Rectal smooth muscle tissue (tissue), 1 donor: ENCODE results near the gene NENF.

Source experiments
- H3K27ac ChIP-seq: one replicate; pipeline ENCODE4 v1.7.0; 2013; ENCODE audit warnings: low read depth, low read length, inconsistent platforms
- H3K27me3 ChIP-seq: one replicate; pipeline ENCODE4 v1.7.0; 2013; ENCODE audit warnings: low read length; ENCODE audit not compliant: control insufficient read depth, insufficient read depth
- H3K36me3 ChIP-seq: one replicate; pipeline ENCODE4 v1.7.0; 2013; ENCODE audit warnings: low read length; ENCODE audit not compliant: control insufficient read depth, insufficient read depth
- H3K4me1 ChIP-seq: one replicate; pipeline ENCODE4 v1.7.0; 2013; ENCODE audit warnings: low read length; ENCODE audit not compliant: control insufficient read depth, insufficient read depth
- H3K4me3 ChIP-seq: one replicate; pipeline ENCODE4 v1.7.0; 2013; ENCODE audit warnings: low read length
- H3K9ac ChIP-seq: one replicate; pipeline ENCODE4 v1.7.0; 2013; ENCODE audit warnings: low read length

The NENF gene

DNA sequence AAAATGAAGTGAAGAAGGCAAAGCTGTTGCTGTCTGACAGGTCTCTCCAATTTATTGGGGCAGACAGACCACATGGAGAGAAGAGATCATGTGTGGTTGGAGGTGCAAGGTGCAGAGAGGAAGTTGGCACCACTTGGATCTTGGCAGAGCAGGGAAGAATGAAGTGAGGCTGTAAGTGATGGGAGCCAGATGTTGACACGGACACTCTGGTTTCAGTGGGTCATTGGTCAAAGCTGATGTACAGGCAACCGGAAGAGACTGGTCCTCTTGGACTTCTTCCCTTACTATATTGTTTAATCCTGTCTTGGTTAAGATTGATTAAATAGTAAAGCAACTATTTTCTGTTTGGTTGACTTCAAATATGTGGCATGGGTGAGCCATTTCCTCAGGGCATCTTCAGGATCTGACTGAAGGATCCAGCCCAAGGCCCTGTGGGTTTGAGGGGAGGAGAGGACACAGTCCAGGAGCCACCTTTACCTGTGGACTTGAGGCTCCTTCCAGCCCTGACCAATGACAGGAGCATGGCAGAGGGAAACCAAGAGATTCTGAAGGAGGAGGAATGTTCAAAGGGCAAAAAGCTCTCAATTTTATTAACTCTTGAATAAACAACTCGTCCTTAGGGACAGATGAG is 49.4 kb downstream of the NENF start:
- Histone ChIP-seq H3K4me3 (no peak overlapping the region), H3K27ac (no peak overlapping the region), H3K4me1 (no peaks in the 10 kb centered on the region), H3K9ac (no peak overlapping the region), H3K27me3 (no peaks in the 10 kb centered on the region), H3K36me3 (no peaks in the 10 kb centered on the region)

DNA sequence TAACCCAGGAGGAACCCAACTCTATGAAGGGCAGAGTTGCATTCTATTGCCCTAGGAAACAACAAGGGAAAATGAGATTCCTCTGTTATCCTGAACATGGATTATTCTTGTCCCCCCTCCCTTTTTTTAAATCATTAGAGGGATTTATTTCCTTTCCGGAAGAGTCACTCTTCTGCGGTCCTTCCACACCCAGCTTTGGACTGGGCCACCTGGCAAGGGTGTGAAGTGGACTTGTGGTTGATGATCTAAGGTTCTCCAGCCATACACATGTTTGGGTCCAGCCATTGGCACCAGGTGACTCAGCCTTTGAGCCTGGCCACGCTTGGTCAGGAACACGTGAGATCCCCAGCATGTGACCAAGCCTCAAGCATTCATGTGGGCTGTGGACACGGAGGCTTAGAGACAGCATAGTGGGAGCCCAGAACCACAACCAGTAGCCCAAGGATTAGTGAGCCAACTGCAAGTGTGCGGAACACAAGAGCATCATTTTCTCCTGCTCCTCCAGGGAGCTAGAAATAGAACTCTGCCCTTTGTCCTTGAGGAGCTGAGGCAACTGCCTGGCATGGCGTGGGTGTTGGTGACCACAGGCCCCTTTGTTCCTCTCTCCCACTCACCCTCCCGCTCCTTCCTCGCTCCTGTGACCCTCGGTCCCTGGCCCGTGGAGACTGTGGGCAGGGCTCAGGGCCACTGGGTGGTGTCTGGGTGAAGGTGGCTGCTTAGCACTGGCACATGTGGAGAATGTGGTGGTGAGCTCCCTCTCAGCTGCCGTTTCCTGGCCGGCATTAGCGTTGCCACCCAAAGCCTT is 50.1 kb downstream of the NENF start:
- Histone ChIP-seq H3K4me1 (no peaks in the 10 kb centered on the region), H3K4me3 (no peak overlapping the region), H3K36me3 (no peaks in the 10 kb centered on the region), H3K27ac (no peak overlapping the region), H3K9ac (no peak overlapping the region), H3K27me3 (no peaks in the 10 kb centered on the region)

DNA sequence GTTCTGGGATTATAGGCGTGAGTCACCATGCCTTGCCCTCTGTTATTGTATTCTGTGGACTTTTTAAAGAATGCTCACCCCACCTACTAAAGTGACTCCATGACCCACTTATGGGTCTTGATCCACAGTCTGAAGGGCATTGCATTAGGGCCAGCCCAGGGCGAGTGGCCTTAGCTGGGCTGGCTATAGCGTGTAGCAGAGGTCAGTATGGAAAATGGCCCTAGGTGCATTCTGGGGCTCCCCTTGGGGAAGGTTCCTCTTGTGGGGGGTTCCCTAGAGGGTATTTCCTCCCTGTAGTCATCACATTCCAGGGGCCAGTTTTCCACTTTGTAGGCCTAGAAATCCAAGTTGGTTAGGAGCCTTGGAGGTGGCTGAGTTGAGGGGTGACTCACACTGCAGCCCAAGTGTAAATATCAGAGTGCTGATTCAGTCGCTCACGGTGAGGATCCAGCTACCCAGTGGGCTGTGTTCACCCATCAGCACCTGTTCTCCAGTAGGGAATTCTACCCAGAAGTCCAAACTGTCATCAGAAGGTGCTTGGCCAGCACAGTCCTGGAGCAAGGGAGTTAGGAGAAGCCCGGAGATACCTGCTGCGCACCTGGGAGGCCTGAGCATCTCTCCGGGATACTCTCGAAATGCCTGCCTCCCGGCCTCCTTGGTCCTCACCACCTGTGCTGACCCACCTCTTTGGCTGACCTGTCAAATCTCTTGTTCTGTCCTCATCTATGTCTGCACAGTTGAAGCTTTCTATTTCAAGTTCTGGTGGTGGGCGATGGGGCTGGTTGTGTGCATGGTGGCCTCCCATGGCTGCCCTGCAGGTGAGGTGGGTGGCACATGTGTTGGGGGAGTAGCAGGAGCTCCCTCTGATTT is 52.2 kb downstream of the NENF start:
- Histone ChIP-seq H3K9ac (no peak overlapping the region), H3K27ac (no peak overlapping the region), H3K27me3 (no peaks in the 10 kb centered on the region), H3K36me3 (no peaks in the 10 kb centered on the region), H3K4me3 (no peak overlapping the region), H3K4me1 (peaks cover 3% of the 10 kb centered on the region)

- Histone ChIP-seq H3K27me3 (no peaks in the 10 kb centered on the region), H3K9ac (no peak overlapping the region), H3K36me3 (no peaks in the 10 kb centered on the region), H3K27ac (no peak overlapping the region), H3K4me3 (no peak overlapping the region), H3K4me1 (peaks cover 3% of the 10 kb centered on the region)
Measured at GRCh38 chr1:212485571-212485912, 52.8 kb downstream of the NENF start.

- Histone ChIP-seq H3K27ac (no peak overlapping the region), H3K27me3 (no peaks in the 10 kb centered on the region), H3K4me1 (peaks cover 3% of the 10 kb centered on the region), H3K9ac (no peak overlapping the region), H3K36me3 (no peaks in the 10 kb centered on the region), H3K4me3 (no peak overlapping the region)
Measured at GRCh38 chr1:212485913-212486618, 53.3 kb downstream of the NENF start.

DNA sequence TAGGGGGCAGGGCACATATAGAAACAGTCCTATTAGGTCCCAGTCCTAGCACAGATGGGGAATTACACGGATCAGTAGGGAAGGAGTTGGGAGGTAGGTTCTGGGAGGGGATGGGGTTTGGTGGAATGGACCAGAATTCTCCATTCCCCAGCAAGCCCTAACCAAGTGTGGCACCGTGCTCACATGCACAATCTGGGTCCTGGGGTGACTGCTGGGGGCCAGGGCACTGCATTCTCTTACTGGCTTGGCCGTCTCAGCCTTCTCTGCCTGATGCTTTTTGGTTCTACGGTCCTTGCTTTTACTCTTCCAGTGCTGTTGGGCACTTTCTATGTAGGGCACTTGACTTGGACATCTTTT is 53.9 kb downstream of the NENF start:
- Histone ChIP-seq H3K27ac (no peak overlapping the region), H3K9ac (no peak overlapping the region), H3K4me1 (peaks cover 3% of the 10 kb centered on the region), H3K36me3 (no peaks in the 10 kb centered on the region), H3K4me3 (no peak overlapping the region), H3K27me3 (no peaks in the 10 kb centered on the region)

GRCh38 chr1:212487286-212487685 is 54.6 kb downstream of the NENF start:
- Histone ChIP-seq H3K27me3 (no peaks in the 10 kb centered on the region), H3K4me1 (peaks cover 3% of the 10 kb centered on the region), H3K4me3 (no peak overlapping the region), H3K36me3 (no peaks in the 10 kb centered on the region), H3K9ac (no peak overlapping the region), H3K27ac (no peak overlapping the region)

GRCh38 chr1:212487774-212488435 is 55.2 kb downstream of the NENF start:
- Histone ChIP-seq H3K36me3 (no peaks in the 10 kb centered on the region), H3K27me3 (no peaks in the 10 kb centered on the region), H3K9ac (no peak overlapping the region), H3K27ac (no peak overlapping the region), H3K4me3 (no peak overlapping the region), H3K4me1 (peaks cover 3% of the 10 kb centered on the region)

DNA sequence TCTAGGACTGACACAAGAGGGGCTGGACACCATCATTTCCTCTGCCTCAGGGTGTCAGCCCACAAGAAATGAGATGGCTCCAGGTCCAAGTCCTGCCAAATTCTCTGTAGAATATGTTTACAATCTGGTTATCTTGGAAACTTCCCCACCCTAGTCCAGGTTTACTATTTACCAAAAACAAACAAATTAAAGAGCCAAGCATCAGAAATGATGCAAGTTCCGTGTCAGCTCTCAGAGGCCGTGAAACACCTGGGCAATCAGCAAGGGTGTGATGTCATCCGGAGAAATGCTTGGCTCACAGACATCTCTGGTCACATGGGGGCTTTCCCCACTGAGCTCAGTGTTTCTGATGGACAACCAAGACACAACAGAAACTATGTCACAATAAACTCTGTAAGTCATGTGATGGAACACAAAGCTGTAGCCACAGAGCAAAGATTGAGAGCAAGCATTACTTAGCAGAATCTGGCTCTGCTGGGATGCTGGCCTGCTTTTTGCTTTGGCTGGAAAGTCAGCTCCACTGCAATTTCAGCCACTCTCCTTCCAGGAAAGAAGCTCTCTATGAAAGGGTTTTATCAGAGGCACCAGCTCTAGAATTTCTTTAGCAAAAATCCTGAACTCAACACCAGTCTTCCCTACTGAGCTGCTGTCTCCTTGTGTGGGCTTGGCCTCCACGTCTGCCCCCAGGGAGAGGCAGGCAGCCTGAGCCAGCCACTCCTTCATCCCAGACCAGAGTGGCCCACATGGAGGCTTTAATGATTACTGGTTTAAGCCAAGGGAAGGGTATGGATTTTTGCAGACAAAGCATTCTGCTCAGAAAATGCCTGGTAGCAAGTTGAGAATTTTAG is 55.9 kb downstream of the NENF start:
- Histone ChIP-seq H3K36me3 (no peaks in the 10 kb centered on the region), H3K4me1 (peaks cover 3% of the 10 kb centered on the region), H3K9ac (no peak overlapping the region), H3K27me3 (no peaks in the 10 kb centered on the region), H3K4me3 (no peak overlapping the region), H3K27ac (no peak overlapping the region)

- Histone ChIP-seq H3K36me3 (no peaks in the 10 kb centered on the region), H3K9ac (no peak overlapping the region), H3K4me1 (peaks cover 3% of the 10 kb centered on the region), H3K4me3 (no peak overlapping the region), H3K27ac (no peak overlapping the region), H3K27me3 (no peaks in the 10 kb centered on the region)
Measured at GRCh38 chr1:212489284-212489859, 56.7 kb downstream of the NENF start.

- Histone ChIP-seq H3K27me3 (no peaks in the 10 kb centered on the region), H3K4me1 (peaks cover 3% of the 10 kb centered on the region), H3K9ac (no peak overlapping the region), H3K27ac (no peak overlapping the region), H3K4me3 (no peak overlapping the region), H3K36me3 (no peaks in the 10 kb centered on the region)
Measured at GRCh38 chr1:212490276-212490675, 57.6 kb downstream of the NENF start.
